Astrocyte of the hippocampus (primary cell): ENCODE measurements around the gene DAAM1.
A peak's percentile ranks its signal among the peaks of the same experiment; 100 is the strongest.

ENCODE experiments used
- DNase-seq: peaks from one replicate; pipeline ENCODE4 v3.0.0; 2011; ENCODE audit warnings: low read depth, low spot score

The DAAM1 gene

DNA sequence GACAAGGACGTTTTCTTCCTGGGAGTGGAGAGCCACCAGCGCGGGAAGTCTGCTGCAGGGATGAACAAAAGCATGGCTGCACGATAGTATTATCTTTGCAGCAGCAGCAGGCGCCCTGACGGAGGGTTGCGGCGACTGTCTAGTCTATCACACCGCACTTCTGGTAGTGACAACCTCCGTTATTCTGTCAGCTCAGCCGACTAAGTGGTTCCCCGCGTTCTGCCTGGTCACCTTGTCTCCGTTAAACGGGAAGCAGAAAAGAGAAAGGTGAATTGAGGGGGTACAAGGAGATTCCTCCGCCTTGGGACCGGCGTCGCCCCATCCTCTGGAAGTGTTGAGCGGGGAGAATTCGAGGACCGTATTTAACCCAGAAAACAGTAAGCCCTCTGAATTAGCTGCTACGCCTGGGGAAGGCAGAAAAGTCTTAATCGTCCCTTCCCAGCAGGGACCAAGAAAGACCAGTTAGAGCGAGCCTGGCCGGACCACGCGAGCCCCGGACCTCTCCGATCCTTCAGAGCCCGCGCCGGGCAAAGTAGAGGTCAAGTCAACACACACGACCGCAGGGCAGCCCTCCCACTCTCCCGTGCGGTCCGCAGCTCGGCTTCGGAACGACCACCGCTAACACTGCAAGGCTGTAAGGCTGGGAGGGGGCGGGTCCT lies 536 bp upstream of the DAAM1 start:
- DNase-seq: no peak

DNA sequence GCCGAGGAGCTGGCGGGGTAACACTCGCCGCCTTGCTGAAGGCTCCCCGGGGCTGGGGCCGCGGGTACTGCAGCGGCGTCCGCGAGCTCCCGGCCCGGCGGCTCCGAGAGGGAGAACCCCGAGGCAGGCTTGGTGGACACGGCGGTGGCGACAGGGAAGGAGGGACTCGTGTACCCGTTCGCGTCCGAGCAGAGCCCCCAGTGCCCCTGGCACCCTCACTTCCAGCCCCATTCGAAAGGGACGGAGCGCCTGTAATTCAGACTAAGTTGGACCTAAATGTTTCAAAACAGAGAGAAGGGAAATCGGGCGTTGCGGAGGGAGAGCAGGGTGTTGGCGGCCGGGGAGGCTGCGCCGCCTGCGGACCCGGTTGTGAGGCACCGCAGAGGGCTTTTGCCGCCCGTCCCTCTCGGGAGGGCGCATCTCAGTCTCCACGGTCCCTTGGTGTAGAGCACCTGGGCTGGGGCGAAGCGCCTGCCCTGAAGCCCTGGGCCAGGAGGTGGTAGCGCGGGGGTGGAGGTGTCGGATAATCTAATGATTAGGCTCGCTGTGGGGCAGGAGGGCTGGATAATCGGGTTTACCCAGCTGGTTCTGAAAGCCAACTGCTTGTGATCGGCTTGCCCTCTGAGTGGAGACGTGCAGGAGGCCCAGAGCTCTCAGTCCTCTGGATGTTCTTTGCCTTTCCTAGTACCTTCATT lies 771 bp downstream of the DAAM1 start:
- peak; percentile 77 for DNase-seq

DNA sequence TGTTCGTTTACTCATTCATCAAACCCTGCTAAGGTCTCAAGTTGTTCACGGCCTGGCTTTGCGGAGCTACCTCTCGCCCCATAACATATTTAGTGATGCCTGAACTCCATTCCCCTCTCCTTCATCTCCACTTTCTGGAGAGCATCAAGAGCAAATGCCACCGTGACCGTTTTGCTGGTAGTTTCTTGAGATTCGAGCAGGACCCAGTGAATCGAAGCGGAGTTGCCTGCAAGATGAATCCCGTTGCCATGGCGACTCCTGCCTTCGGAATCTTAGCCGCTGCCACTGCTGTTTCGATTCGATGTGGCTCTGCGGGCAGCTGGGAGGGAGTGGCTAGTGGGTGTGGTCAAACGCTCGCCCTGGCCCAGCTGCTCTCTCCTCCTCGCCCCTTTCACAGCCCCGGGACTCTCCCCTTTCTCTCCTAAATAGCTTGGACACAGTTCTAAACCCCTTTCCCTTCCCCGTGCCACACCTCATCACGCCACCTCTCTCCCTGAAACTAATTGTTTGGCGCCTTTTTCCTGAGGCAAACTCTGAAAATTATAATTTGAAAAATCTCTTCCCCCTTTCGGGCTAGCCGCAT lies 1.4 kb downstream of the DAAM1 start:
- DNase-seq: peak; percentile 96

DNA sequence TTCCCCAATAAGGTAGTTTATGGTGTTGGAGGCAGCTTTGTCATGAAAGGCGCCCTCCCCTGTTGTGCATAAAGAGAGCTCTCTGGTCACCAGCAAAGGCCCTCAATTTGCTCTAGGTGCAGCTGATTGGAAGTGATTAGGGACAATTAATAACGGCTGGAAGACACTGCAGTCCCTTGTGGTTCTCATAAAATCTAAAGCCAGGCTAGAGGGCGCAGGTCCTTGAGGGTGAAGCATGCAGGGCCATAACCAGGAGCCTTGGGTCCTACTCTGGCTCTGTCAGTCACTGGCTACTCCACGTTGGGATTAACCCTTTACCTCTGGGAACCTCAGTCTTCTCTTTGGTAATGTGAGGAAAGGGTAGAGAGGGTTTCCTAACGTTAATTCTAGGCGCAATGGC lies 1.9 kb downstream of the DAAM1 start:
- DNase-seq: no peak

DNA sequence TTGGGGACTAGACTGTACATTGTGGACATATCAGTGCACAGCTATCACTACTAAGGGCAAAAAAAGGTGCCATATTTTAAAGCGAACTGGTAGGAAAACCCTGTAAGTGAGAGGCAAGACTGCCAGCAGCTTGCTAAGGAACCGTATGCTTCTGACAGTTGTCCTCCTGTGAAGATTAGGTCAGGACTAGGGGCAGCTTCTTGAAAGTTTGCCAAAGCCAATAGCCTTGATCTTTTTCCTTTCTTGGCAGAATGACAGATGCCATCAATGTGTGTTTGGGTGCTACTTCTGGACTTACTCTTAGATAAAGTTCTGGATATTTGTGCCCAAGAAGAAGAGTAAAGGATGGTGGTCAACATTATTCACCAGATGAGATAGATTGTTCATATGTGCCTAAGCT lies 7.4 kb downstream of the DAAM1 start:
- DNase-seq: no peak

DNA sequence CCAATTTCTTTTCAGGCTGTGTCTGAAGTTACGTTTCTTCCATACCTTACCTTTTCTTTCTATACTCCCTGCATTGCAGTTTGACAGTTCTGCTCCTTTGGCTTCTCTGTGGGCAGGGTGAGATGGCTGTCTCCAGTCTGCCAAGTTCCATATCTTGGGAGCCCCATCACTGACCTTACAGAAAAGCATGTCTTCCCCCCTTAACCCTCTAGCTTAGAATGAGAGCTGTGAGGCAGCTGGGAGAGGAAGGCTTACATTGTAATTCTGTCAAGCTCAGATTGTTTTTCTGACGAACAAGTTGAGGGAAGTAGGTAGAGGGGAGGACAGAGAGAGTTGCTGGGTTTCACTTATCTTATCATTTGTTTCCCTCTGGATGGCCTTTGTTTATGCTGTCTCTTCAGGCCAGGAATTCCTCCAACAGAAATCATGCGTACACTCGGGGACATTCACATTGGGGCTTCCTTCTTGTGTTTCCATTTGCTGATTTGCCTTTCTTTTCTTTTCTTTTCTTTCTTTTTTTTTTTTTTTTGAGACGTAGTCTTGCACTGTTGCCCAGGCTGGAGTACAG lies 9.3 kb downstream of the DAAM1 start:
- no peak for DNase-seq

DNA sequence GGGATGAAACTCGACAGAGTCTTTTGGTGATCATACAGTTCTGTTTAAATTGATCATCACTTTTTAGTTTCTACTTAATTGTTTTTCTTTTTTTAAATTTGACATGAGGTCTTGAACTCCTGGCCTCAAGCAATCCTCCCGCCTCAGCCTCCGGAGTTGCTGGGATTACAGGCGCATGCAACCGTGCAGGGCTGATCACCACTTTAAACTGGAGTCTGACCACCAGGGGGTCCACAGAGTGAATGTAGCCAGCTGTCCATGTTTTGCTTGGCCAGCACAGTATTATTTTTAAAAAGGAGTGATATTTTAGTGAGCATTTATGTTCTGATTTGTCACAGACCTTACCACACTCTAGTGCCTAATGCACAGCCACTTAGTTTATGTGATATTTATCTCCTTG lies 10.7 kb downstream of the DAAM1 start:
- no peak for DNase-seq

DNA sequence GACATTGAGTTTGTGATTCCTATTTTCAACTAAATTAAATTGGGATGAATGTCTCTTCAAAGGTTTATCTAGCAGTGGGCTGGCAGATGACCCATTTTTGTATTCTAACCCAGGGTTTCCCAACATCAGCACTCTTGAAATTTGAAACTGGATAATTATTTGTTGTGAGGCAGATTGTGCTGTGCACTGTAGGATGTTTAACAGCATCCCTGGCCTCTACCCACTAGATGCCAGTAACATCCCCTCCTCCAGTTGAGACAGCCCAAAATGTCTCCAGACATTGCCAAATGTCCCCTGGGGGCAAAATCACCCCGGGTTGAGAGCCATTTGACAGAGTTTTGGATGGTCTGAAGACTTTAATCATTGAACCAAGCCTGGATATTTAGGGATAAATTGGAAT lies 11.1 kb downstream of the DAAM1 start:
- DNase-seq: no peak

DNA sequence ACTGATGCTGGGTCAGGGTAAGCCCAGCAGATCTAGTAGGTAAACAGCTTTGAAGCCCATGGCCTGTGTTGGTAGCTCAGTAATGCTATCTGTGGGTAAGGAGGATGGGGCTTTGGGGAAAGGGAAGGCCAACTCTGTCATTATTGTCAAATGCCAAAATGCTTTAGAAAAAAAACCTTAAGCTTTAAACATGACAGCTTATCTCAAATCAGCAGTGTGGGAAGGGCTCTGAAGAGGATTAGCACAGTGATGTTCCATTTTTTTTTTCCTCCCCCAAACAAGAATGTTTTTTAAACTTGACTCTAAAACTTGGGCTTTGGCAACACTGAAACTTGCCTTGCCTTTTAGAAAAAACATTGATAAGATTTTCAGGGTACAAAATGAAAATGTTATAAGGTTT lies 11.7 kb downstream of the DAAM1 start:
- DNase-seq: no peak

DNA sequence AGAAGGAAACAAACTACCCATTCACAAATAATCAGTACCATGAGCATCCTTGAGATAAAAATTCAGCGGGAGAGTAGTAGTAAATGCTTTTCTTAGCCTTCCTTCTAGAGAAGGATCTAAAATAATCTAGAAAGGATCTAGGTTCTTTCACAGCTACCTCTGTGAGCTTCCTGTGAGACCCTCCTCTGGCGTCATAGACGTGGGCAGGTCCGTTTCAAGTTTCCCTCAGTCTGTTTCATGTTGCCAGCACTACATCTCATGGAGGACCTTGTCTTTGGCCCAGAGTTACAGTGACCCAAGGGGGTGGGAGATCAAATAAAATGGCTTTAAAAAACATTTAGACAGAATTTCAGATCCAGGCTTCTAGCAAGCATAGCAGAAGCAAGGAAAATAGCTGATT lies 13.6 kb downstream of the DAAM1 start:
- no peak for DNase-seq

DNA sequence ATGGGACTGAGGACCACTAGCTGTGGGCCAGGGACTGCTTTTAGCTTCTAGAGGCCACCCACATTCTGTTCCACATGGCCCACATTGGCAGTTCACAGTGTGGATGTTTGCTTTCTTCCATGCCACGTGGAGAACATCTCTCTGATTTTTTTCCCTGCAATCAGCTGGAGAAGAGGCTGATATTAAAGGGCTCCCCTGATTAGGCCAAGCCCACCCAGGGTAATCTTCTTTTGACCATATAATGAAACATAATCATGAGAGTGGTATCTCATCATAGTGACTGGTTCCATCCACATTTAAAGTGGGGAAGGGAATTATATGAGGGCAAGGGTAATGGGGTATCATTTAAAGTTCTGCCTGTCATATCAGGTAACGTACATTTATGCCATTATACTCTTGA lies 15.8 kb downstream of the DAAM1 start:
- no peak for DNase-seq

DNA sequence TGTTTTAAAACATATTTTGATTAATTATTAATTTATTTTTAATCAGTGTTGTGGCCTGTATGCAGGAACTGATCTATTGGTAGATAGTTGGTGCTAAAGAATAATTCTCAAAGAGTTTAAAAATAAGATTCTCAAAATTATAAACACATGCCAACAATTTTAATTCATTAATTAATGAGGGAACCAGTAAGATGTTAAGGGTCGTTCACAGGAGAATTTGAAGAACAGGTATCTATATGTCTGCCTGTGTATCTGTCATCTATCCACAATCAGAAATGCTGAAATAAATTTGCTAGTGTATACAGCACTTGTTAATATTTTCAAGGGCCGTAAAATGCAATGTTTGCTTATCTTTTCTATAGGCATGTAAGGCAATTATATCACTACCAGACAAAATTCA lies 18.4 kb downstream of the DAAM1 start:
- DNase-seq: no peak

DNA sequence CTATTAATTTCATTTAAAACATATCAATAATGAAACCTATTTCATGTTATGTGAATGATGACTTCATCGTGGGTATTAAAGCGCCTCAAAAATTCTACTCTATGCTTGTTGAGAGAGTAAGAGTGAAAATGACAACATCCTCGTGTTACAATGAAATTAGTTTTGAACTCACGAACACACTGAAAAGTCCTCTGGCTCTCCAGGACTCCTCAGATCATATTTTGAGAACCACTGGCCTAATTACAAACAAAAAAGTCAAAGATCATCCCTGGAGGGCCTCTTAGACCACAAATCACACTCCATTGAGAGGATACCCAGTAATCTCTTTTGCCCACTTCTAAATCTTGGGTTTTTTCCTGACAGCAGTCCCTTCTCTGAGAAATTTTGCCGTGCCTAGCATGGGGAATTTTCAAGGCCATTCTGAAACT lies 19.1 kb downstream of the DAAM1 start:
- DNase-seq: no peak

DNA sequence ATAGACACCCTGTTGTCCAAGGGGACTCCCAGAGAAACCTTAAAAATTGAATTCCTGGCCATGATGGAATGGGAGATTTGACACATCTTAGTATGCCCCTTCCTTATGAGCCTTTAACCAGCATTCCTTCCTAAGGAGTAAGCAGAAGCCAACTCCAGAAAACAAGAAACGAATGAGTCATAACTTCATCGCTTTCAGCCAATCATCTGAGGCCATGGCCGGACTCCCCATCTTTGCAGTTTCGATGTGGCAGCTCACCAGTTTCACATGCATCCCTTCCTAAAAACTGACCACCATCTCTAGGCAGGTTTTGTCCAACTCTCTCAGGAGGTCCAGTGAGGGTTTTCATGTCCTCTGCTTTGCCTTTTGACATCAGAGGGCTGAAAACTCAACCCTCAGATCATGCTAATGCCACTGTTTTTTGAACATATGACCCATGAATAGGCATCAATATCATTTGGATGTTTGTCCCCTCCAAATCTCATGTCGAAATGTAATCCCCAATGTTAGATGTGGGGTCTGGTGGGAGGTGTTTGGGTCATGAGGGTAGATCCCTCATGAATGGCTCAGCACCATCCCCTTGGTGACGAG lies 19.9 kb downstream of the DAAM1 start:
- peak; percentile 70 for DNase-seq

DNA sequence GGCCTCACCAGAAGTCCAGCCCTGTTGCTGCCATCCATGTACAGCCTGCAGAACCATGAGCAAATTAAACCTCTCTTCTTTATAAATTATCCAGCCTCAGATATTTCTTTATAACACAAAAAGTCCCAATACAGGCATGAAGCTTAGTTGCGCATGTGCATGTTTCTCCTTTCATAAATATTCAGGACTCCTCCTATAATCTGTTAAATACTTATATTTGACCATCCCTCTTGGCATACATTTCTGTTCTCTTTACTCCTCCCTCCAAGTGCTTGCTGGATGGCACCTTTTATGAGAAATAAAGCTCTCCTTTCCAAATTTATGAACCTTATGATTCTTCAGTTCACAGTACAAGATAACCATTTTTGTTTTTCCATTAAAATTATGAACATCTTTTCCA lies 20.5 kb downstream of the DAAM1 start:
- DNase-seq: no peak

DNA sequence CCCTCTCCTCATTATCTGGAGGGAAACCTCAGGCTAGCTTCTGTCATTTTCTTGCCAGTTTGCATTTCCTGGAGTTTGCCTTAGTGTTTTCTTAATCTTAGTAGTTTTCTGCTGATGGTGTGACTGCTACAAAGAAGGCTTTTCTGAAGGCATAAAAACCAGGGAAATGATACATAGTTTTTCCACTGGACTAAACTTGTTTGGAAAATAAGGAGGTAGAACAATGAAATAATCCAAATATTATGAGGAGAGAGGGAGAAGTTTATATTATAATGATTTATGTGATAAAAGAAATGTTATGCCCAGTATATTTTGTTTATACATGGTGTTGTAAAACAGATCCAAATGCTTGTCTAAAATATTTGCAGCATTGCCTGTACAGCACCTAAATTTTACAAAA lies 22.2 kb downstream of the DAAM1 start:
- no peak for DNase-seq

DNA sequence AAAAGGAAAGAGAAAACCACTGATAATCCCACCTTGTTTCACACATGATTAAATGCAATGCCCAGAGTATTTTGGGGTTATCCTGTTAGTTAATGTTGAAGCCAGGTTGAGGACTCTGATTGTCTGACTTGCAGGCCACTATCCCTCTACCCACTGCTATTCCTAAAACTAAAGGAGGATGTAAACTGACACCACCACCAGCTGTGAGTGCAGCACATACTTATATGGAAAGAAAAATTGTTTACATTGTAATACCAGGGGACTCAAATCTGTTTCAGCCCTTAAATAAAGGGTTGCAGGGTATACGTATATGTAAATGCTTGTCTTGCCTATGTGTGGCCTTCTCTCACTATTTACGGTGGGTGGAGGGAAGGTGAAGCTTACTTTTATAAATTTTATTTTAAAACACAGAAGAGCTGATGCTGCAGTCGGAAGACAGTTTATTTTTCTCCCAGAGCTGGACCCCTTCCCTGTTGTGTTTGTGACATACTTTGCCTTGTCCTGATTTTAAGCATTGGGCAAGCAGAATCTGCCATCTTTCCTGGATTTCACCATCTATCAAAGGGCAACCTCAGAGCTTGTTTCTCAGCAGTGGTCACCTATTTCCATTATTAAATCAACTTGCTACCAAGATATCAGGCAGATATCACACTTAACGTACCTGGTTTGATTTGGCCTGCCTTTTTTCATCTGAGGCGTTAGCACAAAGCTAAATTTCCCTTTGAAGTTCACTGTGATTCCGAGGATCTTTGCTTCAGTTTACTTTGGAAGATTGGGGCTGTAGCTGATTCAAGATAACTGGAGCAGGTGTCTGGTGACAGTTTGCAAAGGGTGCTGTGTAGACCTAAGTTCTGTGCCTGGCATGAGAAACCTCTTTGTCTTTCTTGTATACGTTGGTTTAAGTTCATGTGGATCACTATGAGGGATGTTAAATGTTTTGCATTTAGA lies 25.2 kb downstream of the DAAM1 start:
- no peak for DNase-seq

DNA sequence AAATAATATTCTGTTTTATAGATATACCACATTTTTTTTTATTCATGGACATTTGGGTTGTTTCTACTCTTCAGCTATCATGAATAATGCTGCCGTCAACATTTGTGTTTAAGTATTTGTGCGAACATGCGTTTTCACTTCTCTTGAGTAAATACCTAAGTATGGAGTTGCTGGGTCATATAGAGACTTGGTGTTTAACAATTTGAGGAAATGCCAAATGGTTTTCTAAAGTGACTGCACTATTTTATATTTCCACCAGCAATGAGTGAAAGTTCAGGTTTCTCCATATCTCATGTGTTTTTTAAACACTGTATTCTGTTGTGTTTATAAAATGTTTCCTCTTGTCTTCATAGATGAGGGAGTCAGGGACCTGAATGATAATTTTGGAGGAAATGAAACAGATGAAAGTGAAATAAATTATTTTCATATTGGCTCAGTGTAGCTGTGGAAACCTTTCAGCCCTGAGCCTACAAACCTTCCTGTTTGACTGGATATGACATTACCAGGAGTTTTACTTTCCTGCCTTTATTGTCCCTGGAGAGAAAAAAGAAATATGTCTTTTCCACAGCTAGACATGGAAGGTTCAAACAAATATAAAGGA lies 26.3 kb downstream of the DAAM1 start:
- DNase-seq: no peak

DNA sequence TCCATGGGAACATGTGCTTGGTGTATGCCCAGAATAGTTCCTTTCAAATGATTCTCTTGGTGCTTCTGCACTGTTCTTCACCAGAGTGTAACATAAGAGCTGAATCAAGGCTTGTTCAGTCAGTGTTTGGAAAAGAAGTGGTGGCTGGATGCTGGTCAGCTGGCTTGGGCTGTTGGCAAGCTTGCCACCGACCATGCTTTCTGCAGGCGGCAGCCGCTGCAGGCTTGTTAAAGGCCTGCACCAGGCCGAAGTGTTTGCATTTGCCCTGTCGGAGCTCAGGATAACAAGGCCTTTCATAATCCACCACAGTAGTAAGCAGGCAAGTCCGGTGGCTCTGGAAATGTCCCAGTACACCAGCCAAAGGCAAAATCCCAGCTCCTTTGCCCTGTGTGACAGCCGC lies 26.9 kb downstream of the DAAM1 start:
- peak; percentile 88 for DNase-seq

DNA sequence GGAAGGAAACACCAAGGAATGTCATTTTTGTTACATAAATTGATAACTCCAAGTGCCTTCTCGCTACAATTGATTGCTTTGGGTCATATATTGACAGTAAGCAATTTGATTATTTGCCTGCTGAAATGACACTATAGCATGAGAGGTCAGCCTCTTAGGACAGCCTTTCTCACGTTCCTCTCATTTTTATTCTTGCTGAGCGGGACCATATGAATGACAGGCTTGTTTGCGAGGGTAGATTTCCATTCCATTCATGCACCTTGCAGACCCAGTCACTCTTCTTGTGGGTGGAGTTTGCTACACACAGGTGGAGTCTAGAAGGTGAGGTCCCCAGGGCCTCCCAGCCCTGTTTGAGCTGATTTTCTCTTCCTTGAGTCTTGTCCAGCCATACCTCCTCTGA lies 27.3 kb downstream of the DAAM1 start:
- no peak for DNase-seq

DNA sequence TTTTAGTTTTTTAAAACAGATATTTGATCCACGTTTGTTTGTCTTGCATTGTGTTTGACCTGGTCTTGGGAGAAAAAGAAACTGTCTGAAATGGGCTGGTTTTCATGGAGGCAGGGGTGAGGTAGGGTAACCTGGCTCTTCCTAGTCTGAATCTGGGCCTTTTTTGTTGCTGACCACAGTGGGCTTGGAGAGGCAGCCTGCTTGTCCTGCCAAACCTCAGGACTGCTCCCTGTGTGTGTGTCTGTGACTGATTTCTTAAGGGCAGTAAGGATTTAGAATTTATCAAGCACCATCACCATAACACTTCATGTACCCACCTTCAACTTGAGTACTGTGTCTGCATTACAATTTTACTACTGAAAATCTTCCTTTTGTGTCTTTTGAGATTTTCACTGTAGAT lies 28.5 kb downstream of the DAAM1 start:
- peak; percentile 48 for DNase-seq
